Measurements from ENCODE around the gene CCDC192.

DNA sequence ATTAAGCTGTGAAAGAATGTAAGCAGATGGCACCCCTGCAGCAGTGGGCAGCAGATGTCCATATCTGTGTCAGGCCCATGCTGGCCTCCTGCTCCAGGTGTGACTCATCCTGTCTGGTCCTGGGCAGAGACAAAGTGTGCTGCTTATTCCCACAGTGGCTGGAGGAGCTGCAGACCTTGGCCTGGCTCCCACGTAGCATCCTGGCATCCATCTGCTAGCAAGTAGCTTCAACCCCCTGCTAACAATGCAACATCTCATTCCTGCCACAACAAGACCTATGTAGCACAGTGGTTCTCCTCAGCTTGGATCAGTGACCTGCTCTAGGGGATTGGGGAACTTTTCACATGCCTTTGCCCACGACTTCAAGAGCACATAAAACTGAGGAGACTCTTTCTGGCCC lies 254.0 kb downstream of the CCDC192 start:
- TF ChIP-seq, protein P1, sequence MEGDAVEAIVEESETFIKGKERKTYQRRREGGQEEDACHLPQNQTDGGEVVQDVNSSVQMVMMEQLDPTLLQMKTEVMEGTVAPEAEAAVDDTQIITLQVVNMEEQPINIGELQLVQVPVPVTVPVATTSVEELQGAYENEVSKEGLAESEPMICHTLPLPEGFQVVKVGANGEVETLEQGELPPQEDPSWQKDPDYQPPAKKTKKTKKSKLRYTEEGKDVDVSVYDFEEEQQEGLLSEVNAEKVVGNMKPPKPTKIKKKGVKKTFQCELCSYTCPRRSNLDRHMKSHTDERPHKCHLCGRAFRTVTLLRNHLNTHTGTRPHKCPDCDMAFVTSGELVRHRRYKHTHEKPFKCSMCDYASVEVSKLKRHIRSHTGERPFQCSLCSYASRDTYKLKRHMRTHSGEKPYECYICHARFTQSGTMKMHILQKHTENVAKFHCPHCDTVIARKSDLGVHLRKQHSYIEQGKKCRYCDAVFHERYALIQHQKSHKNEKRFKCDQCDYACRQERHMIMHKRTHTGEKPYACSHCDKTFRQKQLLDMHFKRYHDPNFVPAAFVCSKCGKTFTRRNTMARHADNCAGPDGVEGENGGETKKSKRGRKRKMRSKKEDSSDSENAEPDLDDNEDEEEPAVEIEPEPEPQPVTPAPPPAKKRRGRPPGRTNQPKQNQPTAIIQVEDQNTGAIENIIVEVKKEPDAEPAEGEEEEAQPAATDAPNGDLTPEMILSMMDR (IDR thresholded peaks at IDR 0.05; ENCODE audit: insufficient read depth, low read depth, low read length), result no peak
- TF ChIP-seq EZH2 (IDR thresholded peaks at IDR 0.05; ENCODE audit: insufficient read depth, low read length), result no peak

All from astrocyte (in vitro differentiated cells and primary cell).